KBM-7 (cell line): Measurements from ENCODE around the gene POM121C.
"Not testable (repeated sequence)": the region's sequence is repeated elsewhere in the genome, so short reads cannot be mapped to it uniquely, and the experiment has no call there.

ENCODE experiments used
- DNase-seq: peaks from one replicate; pipeline ENCODE4 v3.0.0-alpha.2; 2015
- in situ Hi-C: fragments of 300-500 bp; cut with MboI; formaldehyde crosslinking; loops from 2 replicates; pipeline ENCODE4 v1.14.3; 2020; ENCODE audit warnings: low sequenced_read_pairs, low pct_unique_long_range_greater_than_20kb, mixed read lengths

Gene POM121C

GRCh38 chr7:75485979-75486643 lies at the start of gene POM121C:
Gene POM121C (minus strand): TSS chr7:75486299. CDS start chr7:75441496, 44,803 bp downstream.
- DNase-seq = peak; percentile 92
- in situ Hi-C loops = not testable (repeated sequence)

GRCh38 chr7:75534727-75535307 lies 48.7 kb upstream of the POM121C start:
- DNase-seq = peak; percentile 68
- in situ Hi-C loops = no loop called here

- in situ Hi-C loops = no loop called here
- no peak for DNase-seq
Measured at GRCh38 chr7:75533926-75534325, 47.8 kb upstream of the POM121C start.

DNA sequence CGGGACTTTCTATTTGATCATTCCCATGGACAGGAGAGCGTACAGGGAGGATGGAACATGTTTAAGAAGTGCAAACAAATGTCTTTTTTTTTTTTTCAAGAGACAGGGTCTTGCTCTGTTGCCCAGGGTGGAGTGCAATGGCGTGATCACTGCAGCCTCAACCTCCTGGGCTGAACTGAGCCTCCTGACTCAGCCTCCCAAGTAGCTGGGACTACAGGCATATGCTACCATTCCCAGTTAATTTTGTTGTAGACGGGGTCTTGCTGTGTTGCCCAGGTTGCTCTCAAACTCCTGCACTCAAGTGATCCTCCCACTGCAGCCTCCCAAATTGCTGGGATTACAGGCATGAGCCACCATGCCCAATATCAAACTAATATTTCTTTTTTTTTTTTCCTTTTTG lies 46.5 kb upstream of the POM121C start:
- in situ Hi-C loops = no loop called here
- DNase-seq = no peak

DNA sequence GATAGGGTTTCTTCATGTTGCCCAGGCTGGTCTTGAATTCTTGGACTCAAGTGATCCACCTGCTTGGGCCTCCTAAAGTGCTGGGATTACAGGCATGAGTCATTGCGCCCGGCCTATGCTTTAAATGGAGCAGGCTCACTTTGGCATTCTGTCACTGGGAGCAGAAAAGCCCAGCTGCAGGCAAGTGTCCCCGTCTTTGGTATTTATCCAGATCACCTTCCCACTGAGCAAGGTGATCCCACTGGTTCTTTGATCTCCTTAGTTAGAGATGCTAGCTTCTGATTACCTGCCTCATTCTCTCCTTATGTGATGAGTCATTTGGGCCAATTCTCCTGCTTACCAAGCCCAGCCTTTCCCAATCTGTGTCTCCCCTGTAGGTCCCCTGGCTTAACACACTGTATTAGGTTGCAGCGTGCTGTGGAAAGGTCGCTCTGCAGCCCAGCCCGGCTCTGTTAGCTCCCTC lies 45.3 kb upstream of the POM121C start:
- in situ Hi-C loops = no loop called here
- DNase-seq = no peak

- peak; percentile 28 for DNase-seq
- in situ Hi-C loops = not testable (repeated sequence)
Measured at GRCh38 chr7:75527224-75527722, 41.2 kb upstream of the POM121C start.

- DNase-seq, in situ Hi-C loops: not testable (repeated sequence)
Measured at GRCh38 chr7:75521727-75522126, 35.6 kb upstream of the POM121C start.

DNA sequence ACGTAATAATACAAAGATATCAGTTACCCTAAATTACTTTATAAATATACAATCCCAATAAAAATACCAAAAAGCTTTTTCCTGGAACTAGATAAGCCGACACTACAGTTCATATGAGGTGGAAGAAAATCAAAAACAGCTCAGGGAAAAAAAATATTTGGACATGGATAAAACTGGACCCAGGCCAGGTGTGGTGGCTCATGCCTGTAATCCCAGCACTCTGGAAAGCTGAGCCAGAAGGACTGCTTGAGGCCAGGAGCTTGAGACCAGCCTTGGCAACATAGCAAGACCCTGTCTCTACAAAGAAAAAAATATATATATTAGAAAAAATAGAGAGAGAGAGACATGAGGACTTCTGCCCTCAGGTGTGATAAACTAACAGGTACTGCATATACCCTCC lies 32.7 kb upstream of the POM121C start:
- in situ Hi-C loops, DNase-seq: not testable (repeated sequence)

- DNase-seq, in situ Hi-C loops: not testable (repeated sequence)
Measured at GRCh38 chr7:75509033-75509432, 22.9 kb upstream of the POM121C start.

DNA sequence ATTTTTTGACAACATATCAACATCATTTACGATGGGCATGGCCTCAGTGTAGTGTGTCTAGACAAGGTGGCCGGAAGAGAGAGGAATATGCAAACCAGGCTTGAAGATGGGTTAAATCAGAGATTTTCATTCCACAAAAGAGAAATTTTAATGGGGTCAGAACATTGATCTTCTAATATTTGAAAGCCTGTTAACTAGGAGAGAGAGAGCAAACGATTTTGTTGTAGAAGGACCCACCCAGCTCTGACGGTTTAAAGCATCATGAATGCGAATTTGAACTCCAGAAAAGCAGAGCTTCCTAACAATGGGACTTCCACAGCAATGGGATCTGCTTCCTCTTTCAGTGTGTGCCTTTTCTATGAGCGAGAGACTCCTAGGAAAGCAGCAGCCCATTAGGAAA lies 5.9 kb upstream of the POM121C start, which contains the start of gene SPDYE5:
Gene SPDYE5, plus strand, starts transcription at position 301 of the 400 bp plus-strand sequence. CDS start 1,728 bp downstream, outside the sequence.
- in situ Hi-C loops = not testable (repeated sequence)

DNA sequence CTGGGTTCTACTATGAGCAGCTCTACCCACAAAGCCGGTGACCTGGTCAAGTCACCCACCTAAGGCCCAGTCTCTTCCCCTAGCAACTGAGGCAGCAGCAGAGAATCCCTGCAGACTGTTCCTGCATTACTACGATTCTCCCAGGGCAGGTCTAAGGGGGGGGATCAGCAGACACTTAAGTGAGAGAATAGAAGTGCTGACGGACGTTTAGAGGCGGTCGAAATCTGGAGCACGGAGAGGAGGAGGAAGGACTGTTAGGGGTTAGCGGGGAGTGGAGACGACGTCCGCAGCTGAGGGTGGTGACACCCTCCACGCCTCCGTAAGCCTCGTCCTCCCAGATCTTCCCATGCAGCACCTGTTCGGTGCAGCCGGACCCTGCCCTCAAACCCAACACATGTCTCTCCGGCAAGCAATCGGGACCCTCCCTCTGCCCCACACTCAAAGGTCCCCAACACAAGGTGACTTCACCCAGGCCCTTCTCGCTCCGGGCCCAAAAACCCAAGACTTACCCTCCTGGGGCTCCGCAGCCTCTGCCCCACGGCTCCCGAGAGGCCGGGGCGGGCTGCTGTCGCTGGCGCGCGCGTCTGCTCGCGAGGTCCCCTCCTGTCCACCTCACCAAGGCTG lies 632 bp downstream of the POM121C start:
- in situ Hi-C loops = not testable (repeated sequence)
- DNase-seq = peak; percentile 24

More for the DNA sequence above, 5.9 kb upstream of the POM121C start, which contains the start of gene SPDYE5:
- not testable (repeated sequence) for DNase-seq

- DNase-seq = not testable (repeated sequence)
Measured at GRCh38 chr7:75480313-75480712, 5.8 kb downstream of the POM121C start.

DNA sequence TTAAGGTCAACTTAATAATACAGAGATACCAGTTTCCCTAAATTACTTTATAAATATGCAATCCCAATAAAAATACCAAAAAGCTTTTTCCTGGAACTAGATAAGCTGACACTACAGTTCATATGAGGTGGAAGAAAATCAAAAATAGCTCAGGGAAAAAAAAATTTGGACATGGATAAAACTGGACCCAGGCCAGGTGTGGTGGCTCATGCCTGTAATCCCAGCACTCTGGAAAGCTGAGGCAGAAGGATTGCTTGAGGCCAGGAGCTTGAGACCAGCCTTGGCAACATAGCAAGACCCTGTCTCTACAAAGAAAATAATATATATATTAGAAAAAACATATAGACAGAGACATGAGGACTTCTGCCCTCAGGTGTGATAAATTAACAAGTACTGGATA lies 8.6 kb downstream of the POM121C start:
- in situ Hi-C loops = not testable (repeated sequence)

More at GRCh38 chr7:75480313-75480712, 5.8 kb downstream of the POM121C start:
- in situ Hi-C loops = not testable (repeated sequence)

DNA sequence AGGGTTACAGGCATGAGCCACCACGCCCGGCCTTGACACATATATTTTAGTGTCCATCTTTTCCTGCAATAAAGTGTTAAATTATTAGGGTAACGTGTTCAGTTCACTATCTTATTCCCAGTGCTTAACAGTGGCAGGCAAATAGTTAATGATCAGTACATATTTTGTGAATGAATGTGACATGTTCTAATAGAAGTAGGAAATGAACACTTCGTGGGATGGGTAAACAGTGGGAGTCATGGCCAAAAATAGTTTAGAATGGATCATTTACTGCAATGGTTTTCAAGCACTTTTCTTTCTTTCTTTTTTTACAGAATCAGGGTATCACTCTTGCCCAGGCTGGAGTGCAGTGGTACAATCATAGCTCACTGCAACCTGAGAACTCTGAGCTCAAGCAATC lies 15.9 kb downstream of the POM121C start:
- in situ Hi-C loops, DNase-seq: not testable (repeated sequence)

More for the DNA sequence above, 8.6 kb downstream of the POM121C start:
- not testable (repeated sequence) for DNase-seq

DNA sequence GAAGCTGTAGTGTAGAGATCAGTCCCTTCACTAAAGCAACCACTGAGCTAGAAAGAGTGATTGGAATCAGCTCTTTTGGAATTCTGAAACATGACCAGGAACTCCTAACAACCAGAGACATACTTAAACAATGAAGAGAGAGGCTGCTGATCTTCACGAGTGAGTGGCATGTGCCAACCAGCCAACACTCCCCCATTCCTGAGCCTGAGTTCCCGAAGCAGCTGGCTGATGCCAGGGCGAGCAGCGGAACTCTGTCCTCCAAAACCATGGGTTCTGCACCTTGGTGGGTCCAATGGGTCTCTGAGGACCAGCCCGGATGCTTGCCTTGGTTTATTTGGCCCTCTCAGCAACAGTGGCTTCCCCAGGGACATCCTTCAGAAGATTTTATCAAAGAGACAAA lies 25.6 kb downstream of the POM121C start:
- in situ Hi-C loops, DNase-seq: not testable (repeated sequence)

DNA sequence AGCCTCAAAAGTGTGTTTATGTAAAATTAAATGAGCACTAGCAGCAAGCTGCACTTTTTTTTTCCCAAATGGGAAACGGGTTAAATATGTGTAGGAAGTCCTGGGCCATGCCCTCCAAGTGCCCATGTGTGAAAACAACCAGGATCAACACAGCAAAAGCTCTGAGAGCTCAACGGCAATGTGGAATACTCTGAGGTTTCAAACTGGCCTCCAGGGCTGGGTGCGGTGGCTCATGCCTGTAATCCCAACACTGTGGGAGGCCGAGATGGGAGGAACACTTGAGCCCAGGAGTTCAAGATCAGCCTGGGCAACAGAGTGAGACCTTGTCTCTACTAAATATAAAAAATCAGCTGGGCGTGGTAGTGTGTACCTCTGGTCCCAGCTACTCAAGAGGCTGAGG lies 28.1 kb downstream of the POM121C start:
- DNase-seq, in situ Hi-C loops: not testable (repeated sequence)

- peak; percentile 47 for DNase-seq
- in situ Hi-C loops = not testable (repeated sequence)
Measured at GRCh38 chr7:75456403-75456802, 29.7 kb downstream of the POM121C start.

DNA sequence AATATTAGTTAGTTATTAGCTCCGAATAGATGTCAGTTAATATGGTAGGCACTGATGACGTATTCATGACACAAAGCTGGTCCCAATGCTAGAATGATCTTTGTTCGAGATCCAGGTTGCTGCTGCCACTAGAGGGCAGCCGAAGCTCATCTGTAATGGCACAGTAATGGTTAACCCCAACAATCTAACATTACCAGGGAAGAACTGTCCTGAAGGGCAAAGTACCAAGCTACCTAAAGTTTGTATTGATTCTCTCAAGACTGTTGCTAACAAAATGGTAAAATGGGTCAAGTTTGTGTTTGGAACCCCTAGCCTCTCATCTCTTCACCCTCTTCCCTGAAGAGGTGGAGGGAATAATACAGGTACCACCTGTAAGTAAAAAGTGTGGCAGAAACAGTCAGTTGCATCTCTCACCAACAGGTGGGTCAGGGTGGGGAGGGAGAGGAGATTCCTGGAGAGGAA lies 33.6 kb downstream of the POM121C start:
- DNase-seq, in situ Hi-C loops: not testable (repeated sequence)

DNA sequence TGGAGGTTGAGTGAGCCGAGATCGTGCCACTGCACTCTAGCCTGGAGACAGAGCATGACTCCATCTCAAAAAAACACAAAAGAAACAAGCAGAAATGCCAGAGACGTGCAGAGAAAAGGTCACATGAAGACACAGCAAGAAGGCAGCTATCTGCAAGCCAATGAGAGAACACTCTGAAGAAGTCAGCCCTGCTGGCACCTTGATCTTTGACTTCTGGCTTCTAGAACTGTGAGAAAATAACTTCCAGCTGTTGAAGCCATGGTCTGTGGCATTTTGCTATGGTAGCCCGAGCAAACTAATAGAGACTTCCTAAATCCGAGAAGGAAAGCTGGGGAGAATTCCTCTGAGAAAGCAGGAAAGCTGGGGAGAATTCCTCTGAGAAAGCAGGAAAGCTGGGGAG lies 36.2 kb downstream of the POM121C start:
- DNase-seq, in situ Hi-C loops: not testable (repeated sequence)
